Neural progenitor cell (in vitro differentiated cells): Measurements from ENCODE around the gene SLC2A6.

ENCODE experiments used
- CTCF ChIP-seq: fragments of 200-600 bp; sonication (generic); IDR thresholded peaks from 2 replicates; pipeline ENCODE4 v1.5.1; 2017; ENCODE audit warnings: antibody characterized with exemption, mild to moderate bottlenecking
- EZH2 ChIP-seq: fragments of 200-600 bp; sonication (generic); IDR thresholded peaks from 2 replicates; pipeline ENCODE4 v1.6.1; 2017; ENCODE audit warnings: antibody characterized with exemption, mild to moderate bottlenecking, moderate library complexity
- EZH2phosphoT487 ChIP-seq: fragments of 200-600 bp; sonication (generic); IDR thresholded peaks from 2 replicates; pipeline ENCODE4 v1.6.1; 2017; ENCODE audit warnings: antibody characterized with exemption

DNA sequence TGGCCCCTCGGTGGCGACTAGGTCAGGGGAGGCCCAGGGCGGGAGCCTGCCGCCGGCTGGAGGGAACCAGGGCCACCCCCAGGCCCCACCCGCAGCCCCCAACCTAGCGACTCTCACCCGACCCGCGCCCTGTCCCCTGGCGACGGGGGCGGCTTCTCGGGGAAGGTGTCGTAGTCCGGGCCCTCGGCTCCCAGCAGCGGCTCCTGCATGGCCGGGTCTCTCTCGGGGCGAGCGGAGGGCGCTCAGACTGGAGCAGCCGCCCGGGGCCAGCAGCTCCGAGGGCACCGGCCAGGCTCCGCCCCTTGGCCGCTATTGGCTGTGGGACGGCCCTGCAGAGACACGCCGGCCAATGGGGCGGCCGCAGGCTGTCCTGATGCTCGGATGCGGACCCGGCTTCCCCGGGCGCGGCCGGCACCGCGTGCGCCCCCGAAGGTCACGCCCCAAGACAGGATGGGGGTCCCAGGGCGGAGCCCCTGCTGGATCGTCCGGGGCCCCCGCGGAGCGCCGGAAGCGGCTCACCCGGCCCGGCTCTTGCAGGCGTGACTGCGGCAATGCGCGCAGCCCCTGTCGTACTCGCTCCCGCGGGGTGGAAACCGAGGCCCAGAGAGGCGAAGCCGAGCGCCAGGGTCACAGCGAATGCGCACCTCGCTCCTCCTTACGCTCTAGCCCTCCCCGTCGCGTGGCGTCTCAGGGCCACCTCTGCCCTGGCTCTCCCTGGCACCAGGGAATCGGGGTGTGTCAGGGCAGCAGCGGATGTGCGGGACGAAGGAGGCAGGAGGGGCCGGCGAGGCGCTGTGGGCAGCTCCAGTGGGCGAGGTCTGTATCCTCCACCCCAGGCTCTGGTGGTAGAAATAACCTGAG, at the start of gene SLC2A6:
- TF ChIP-seq CTCF (no peak), EZH2phosphoT487 (no peak), EZH2 (no peak)
